ENCODE data around the gene LRCH3. TPM values are rescaled to one million over a fixed set of nuclear protein-coding genes. Genes with fewer than 3 reads are reported as not detected.

The LRCH3 gene
- total and polyA plus RNA-seq, 8 donors = 5.4 to 26.1 (median 13.9) TPM

GRCh38 chr3:197758512-197758911, 32.5 kb upstream of the LRCH3 start:
- Histone ChIP-seq H3K4me3 (no peak overlapping the region), H3K27me3 (no peaks in the 10 kb centered on the region), H3K4me1 (peaks cover 0 to 1% (median 0%) of the 10 kb centered on the region in 3 donors), H3K9me3 (no peaks in the 10 kb centered on the region), H3K27ac (no peak overlapping the region), H3K36me3 (peaks cover 0 to 27% (median 2%) of the 10 kb centered on the region in 3 donors)
- no peak for TF ChIP-seq CTCF (IDR thresholded peaks at IDR 0.05)
- FAIRE-seq = no peak
- ATAC-seq = no peak
- WGBS, 2 donors = 86 to 90% methylated on average over 4 of the region's 4 CpGs
- no peak for DNase-seq
- intact Hi-C loops (cut with DNase I) = no loop called here

- Histone ChIP-seq H3K36me3 (peaks cover 0 to 35% (median 2%) of the 10 kb centered on the region in 3 donors), H3K27ac (no peak overlapping the region), H3K4me3 (no peak overlapping the region), H3K4me1 (no peaks in the 10 kb centered on the region), H3K27me3 (no peaks in the 10 kb centered on the region), H3K9me3 (no peaks in the 10 kb centered on the region)
- no peak for ATAC-seq
- FAIRE-seq = no peak
- TF ChIP-seq CTCF (IDR thresholded peaks at IDR 0.05) = no peak
- intact Hi-C loops (cut with DNase I) = no loop called here
- DNase-seq = no peak
Measured at GRCh38 chr3:197761784-197762183, 29.3 kb upstream of the LRCH3 start.

GRCh38 chr3:197775317-197775716, 15.7 kb upstream of the LRCH3 start:
- no peak for DNase-seq
- peaks cover 0 to 55% (median 21%) of the 10 kb centered on the region in 3 donors for H3K36me3 ChIP-seq
- ATAC-seq = no peak
- no peak overlapping the region for H3K4me3 ChIP-seq
- intact Hi-C loops (cut with DNase I) = no loop called here
- H3K9me3 ChIP-seq = no peaks in the 10 kb centered on the region
- TF ChIP-seq CTCF (IDR thresholded peaks at IDR 0.05) = no peak
- no peak overlapping the region for H3K27ac ChIP-seq
- H3K27me3 ChIP-seq = no peaks in the 10 kb centered on the region
- no peaks in the 10 kb centered on the region for H3K4me1 ChIP-seq
- WGBS, 2 donors = 83 to 88% methylated on average over 7 of the region's 7 CpGs
- FAIRE-seq = no peak

- H3K4me3 ChIP-seq = no peak overlapping the region
- no peak overlapping the region for H3K27ac ChIP-seq
- DNase-seq (no peak), ATAC-seq (no peak), FAIRE-seq (no peak)
- H3K36me3 ChIP-seq = peaks cover 0 to 28% (median 12%) of the 10 kb centered on the region in 3 donors
- no peaks in the 10 kb centered on the region for H3K4me1 ChIP-seq
- intact Hi-C loops (cut with DNase I) = no loop called here
- TF ChIP-seq CTCF (IDR thresholded peaks at IDR 0.05) = no peak
- H3K27me3 ChIP-seq = no peaks in the 10 kb centered on the region
- H3K9me3 ChIP-seq = no peaks in the 10 kb centered on the region
- WGBS, 2 donors = 84 to 88% methylated on average over 4 of the region's 4 CpGs
Measured at GRCh38 chr3:197782230-197782629, 8.8 kb upstream of the LRCH3 start.

DNA sequence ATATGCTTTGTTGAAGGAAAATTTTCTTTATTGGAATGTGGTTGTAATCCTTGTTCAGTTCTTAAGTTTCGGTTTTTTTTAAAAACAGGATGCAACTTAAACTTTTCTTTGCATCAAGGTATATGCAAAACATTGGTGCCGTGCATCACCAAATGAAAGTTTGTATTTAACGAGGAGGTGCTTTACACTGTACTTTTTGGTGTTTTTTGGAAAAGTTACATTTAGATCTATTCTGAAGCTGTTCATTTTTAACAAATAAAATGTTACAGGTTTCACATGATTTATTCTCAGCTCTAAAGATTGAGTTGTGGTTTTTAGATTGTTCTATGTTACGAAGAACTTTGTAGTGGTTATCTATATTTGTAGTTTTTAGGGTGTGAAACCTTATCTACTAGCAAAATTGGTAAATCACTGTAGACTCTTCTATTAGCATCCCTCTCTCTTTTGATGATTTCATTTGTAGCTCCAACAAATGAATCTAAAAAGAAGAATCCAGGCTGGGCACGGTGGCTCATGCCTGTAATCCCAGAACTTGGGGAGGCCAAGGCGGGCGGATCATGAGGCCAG, 7.0 kb upstream of the LRCH3 start:
- no peak overlapping the region for H3K4me3 ChIP-seq
- ATAC-seq (no peak), DNase-seq (no peak), FAIRE-seq (no peak)
- H3K27me3 ChIP-seq = no peaks in the 10 kb centered on the region
- H3K27ac ChIP-seq = no peak overlapping the region
- intact Hi-C loops (cut with DNase I) = no loop called here
- TF ChIP-seq CTCF (IDR thresholded peaks at IDR 0.05) = no peak
- WGBS, 2 donors = 97 to 98% methylated on average over 7 of the region's 7 CpGs
- no peaks in the 10 kb centered on the region for H3K9me3 ChIP-seq
- H3K36me3 ChIP-seq = peaks cover 0 to 11% (median 5%) of the 10 kb centered on the region in 3 donors
- H3K4me1 ChIP-seq = no peaks in the 10 kb centered on the region
